ENCODE data around the gene CCDC92. TPM values are rescaled to one million over a fixed set of nuclear protein-coding genes. Genes with fewer than 3 reads are reported as not detected.

Gene CCDC92
- polyA plus RNA-seq, 1 donor from 2014 or later = 11.3 TPM

- Histone ChIP-seq H3K9me3 (ENCODE audit: low read length) (no peaks in the 10 kb centered on the region), H3K4me2 (ENCODE audit: low read length) (no peak overlapping the region), H2AFZ (ENCODE audit: low read depth, low read length) (no peak overlapping the region), H4K20me1 (ENCODE audit: insufficient read depth) (peaks cover 18% of the 10 kb centered on the region), H3K36me3 (ENCODE audit: insufficient read depth, low read length) (peaks cover 7% of the 10 kb centered on the region), H3F3A (ENCODE audit: insufficient read depth, low read length, poor library complexity, severe bottlenecking) (no peaks in the 10 kb centered on the region), H3K9ac (ENCODE audit: low read length) (no peak overlapping the region), H3K4me3 (ENCODE audit: low read length) (no peak overlapping the region), H3K79me2 (replicated peaks; ENCODE audit: insufficient read depth, low read length) (peaks cover 69% of the 10 kb centered on the region), H3K27ac (ENCODE audit: low read length) (no peak overlapping the region), H3K9me2 (ENCODE audit: insufficient read depth, low read length) (no peaks in the 10 kb centered on the region), H3K27me3 (ENCODE audit: insufficient read depth, low read depth, low read length) (no peaks in the 10 kb centered on the region)
- no peak for TF ChIP-seq POLR2AphosphoS5 (IDR thresholded peaks at IDR 0.05)
- no peak for TF ChIP-seq MXI1 (conservative IDR thresholded peaks at IDR 0.05; ENCODE audit: poor library complexity, severe bottlenecking)
- no peak for TF ChIP-seq EZH2 (IDR thresholded peaks at IDR 0.05; ENCODE audit: borderline replicate concordance, insufficient read depth, low read length, poor library complexity, severe bottlenecking)
- TF ChIP-seq SMC3 (conservative IDR thresholded peaks at IDR 0.05; ENCODE audit: poor library complexity) = no peak
- TF ChIP-seq TAF1 (IDR thresholded peaks at IDR 0.05; ENCODE audit: low read depth) = no peak
- TF ChIP-seq, protein P1, sequence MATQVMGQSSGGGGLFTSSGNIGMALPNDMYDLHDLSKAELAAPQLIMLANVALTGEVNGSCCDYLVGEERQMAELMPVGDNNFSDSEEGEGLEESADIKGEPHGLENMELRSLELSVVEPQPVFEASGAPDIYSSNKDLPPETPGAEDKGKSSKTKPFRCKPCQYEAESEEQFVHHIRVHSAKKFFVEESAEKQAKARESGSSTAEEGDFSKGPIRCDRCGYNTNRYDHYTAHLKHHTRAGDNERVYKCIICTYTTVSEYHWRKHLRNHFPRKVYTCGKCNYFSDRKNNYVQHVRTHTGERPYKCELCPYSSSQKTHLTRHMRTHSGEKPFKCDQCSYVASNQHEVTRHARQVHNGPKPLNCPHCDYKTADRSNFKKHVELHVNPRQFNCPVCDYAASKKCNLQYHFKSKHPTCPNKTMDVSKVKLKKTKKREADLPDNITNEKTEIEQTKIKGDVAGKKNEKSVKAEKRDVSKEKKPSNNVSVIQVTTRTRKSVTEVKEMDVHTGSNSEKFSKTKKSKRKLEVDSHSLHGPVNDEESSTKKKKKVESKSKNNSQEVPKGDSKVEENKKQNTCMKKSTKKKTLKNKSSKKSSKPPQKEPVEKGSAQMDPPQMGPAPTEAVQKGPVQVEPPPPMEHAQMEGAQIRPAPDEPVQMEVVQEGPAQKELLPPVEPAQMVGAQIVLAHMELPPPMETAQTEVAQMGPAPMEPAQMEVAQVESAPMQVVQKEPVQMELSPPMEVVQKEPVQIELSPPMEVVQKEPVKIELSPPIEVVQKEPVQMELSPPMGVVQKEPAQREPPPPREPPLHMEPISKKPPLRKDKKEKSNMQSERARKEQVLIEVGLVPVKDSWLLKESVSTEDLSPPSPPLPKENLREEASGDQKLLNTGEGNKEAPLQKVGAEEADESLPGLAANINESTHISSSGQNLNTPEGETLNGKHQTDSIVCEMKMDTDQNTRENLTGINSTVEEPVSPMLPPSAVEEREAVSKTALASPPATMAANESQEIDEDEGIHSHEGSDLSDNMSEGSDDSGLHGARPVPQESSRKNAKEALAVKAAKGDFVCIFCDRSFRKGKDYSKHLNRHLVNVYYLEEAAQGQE (IDR thresholded peaks at IDR 0.05; ENCODE audit: borderline replicate concordance) = no peak
- no peak for TF ChIP-seq RAD21 (conservative IDR thresholded peaks at IDR 0.05)
- no peak for TF ChIP-seq CTCF (IDR thresholded peaks at IDR 0.05; ENCODE audit: poor library complexity, severe bottlenecking)
Measured at GRCh38 chr12:123986374-123986965, 13.8 kb upstream of the CCDC92 start.

- Histone ChIP-seq H3K36me3 (ENCODE audit: insufficient read depth, low read length) (peaks cover 7% of the 10 kb centered on the region), H3K27ac (ENCODE audit: low read length) (no peak overlapping the region), H3K27me3 (ENCODE audit: insufficient read depth, low read depth, low read length) (no peaks in the 10 kb centered on the region), H2AFZ (ENCODE audit: low read depth, low read length) (no peak overlapping the region), H3K4me3 (ENCODE audit: low read length) (no peak overlapping the region), H3K9me2 (ENCODE audit: insufficient read depth, low read length) (no peaks in the 10 kb centered on the region), H3K4me2 (ENCODE audit: low read length) (no peak overlapping the region), H3F3A (ENCODE audit: insufficient read depth, low read length, poor library complexity, severe bottlenecking) (no peaks in the 10 kb centered on the region), H3K9me3 (ENCODE audit: low read length) (no peaks in the 10 kb centered on the region), H3K9ac (ENCODE audit: low read length) (no peak overlapping the region), H3K79me2 (replicated peaks; ENCODE audit: insufficient read depth, low read length) (peaks cover 80% of the 10 kb centered on the region), H4K20me1 (ENCODE audit: insufficient read depth) (peaks cover 18% of the 10 kb centered on the region)
- TF ChIP-seq SMC3 (conservative IDR thresholded peaks at IDR 0.05; ENCODE audit: poor library complexity) (no peak), CTCF (IDR thresholded peaks at IDR 0.05; ENCODE audit: poor library complexity, severe bottlenecking) (no peak), EZH2 (IDR thresholded peaks at IDR 0.05; ENCODE audit: borderline replicate concordance, insufficient read depth, low read length, poor library complexity, severe bottlenecking) (no peak), POLR2AphosphoS5 (IDR thresholded peaks at IDR 0.05) (no peak), EP300 (conservative IDR thresholded peaks at IDR 0.05; ENCODE audit: poor library complexity, severe bottlenecking) (no peak), RAD21 (conservative IDR thresholded peaks at IDR 0.05) (no peak), TAF1 (IDR thresholded peaks at IDR 0.05; ENCODE audit: low read depth) (no peak), MXI1 (conservative IDR thresholded peaks at IDR 0.05; ENCODE audit: poor library complexity, severe bottlenecking) (no peak)
- TF ChIP-seq, protein P1 (IDR thresholded peaks at IDR 0.05; ENCODE audit: borderline replicate concordance) = no peak
Measured at GRCh38 chr12:123984903-123985302, 12.3 kb upstream of the CCDC92 start.
